Hair follicle dermal papilla cell (primary cell): ENCODE data around the gene GLIPR1. TPM values are rescaled to one million over a fixed set of nuclear protein-coding genes. Genes with fewer than 3 reads are reported as not detected.

Experiments used
- total RNA-seq: library from RNA; depleted of rRNA; stranded (reverse); fragments of >200 nt; gene quantifications from 2 replicates; pipeline ENCODE4 v1.2.3, GENCODE V29; 2012

The GLIPR1 gene
- 130 and 279 TPM in 2 replicates for total RNA-seq

DNA sequence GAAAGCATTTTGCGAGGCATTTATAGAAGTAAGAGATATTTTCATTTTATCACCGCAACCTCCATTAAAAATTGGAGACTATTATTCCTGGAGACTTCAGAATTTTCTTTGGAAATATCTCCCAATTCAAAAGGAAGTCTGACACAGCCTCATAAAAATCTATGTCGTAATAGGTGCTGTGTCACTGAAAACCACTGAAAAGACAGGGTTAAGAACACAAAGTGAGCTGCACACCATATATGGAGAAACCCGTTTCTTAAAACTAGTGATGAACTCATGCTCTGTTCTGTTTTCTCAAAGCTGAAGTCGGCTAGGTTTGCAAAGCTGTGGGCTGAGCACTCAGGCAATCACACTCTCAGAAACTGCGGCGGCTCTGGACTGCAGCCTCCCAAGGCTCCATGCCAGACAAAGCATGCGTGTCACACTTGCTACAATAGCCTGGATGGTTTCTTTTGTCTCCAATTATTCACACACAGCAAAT, at the start of gene GLIPR1:
Gene GLIPR1, plus strand, starts transcription at position 287 of the 481 bp plus-strand sequence. Its CDS starts 126 bp downstream, at position 413.

DNA sequence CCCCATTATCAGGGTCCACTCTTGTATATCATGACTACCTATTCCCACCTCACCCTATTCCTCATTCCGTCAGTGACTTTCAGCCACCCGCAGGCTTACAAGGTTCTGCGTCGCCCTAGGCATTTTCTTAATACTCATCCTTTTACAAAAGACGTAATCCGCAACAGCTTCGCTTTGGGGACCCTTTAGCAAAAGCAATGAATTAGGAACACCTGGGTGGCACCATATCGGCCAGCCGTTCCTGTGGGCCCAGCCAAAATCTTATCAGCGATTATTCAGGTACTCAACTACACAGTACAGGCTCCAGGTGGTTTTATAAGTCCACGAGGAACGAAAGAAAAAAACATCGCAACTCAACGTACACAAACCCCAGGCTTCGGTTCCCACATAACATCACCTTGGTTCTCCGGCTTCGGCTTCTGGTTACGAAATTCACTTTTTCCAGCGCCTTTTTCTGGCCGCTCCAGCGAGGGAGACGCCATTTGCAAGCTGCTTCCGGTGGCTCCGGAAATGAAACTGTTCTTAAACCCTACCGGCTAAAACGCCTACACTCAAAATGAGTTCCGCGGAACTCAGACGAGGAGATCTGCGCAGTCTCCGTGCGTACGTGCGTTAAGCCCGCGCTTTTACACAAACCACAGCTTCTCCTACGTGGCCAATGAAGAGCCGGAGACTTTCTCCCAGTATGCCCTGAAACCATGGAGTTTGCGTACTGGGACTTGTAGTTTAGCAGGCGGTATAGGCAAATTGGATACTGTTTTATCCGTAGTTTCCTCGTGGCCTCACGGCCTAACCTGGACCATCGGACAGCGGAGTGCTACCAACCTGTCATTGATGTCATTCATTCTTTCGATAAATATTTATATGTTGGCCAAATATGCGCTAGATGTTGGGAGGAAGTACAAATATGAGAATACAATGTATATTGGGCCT, 30.8 kb downstream of the GLIPR1 start, which contains the start of gene KRR1:
Gene KRR1, minus strand, starts transcription at position 494 of the 933 bp plus-strand sequence. Its CDS starts 12 bp downstream, at position 482.

Other genes starting within 250 kb of the GLIPR1 start
- 6.6 and 7.5 TPM in 2 replicates for gene CAPS2, start 150.4 kb upstream of the GLIPR1 start, total RNA-seq
- not detected in 2 replicates for gene GLIPR1L1, start 146.1 kb upstream of the GLIPR1 start, total RNA-seq
- gene GLIPR1L2, start 89.7 kb upstream of the GLIPR1 start, total RNA-seq = 0.16 and 0.85 TPM in 2 replicates
- 27.4 and 30.5 TPM in 2 replicates for gene KRR1, start 30.9 kb downstream of the GLIPR1 start, total RNA-seq